NCI-H2029 treated with DMSO at 0.1 percent for 48 hours (cell line): ENCODE measurements around the gene CREB3.

Experiments
- DNase-seq: peaks from one replicate; lab custom pipeline; 2025; lab: John Stamatoyannopoulos, UW

CREB3 gene

DNA sequence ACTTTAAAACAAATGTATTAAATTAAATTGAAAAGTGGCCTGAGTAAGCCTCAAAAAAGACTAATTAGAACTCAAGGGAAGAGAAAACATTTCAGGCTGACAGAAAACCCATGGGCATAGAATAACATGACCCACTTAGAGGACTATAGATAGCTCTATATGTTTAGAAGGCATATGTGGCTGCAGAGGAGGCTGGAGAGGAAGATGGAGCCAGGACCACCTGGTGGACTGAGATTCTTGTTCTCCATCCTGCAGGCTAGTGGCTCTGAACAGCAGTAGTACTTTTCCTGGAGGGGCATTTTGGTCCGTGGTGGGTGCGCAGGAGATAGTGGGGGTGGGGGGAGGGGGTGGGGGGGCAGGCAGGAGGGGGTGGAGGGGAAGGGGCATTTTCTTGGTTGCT lies 48.6 kb downstream of the CREB3 start:
- no peak for DNase-seq

GRCh38 chr9:35783418-35783817 lies 51.0 kb downstream of the CREB3 start:
- no peak for DNase-seq
